PC-9 (cell line): ENCODE results near the gene TPI1.

Source experiments
- CTCF ChIP-seq: fragments of 200-600 bp; sonication (generic); conservative IDR thresholded peaks from 2 replicates; pipeline ENCODE4 v1.6.1; 2017; ENCODE audit warnings: mixed run types, antibody characterized with exemption, mild to moderate bottlenecking, moderate library complexity
- EZH2 ChIP-seq: fragments of 200-600 bp; sonication (generic); IDR thresholded peaks from 2 replicates; pipeline ENCODE4 v1.8.0; 2017; ENCODE audit warnings: antibody characterized with exemption, low read depth

- TF ChIP-seq CTCF (no peak), EZH2 (no peak)
Observed at GRCh38 chr12:6887460-6887859, 20.1 kb downstream of the TPI1 start.
